Testis (tissue), 2 donors: ENCODE measurements around the gene TMOD3.
"Not testable (repeated sequence)": the region's sequence is repeated elsewhere in the genome, so short reads cannot be mapped to it uniquely, and the experiment has no call there.

Source experiments
- POLR2A ChIP-seq: fragments of 450-650 bp; IDR thresholded peaks from one replicate; pipeline ENCODE4 v1.6.1; 2017; ENCODE audit warnings: antibody characterized with exemption, mild to moderate bottlenecking, moderate library complexity
- TF ChIP-seq, protein P1 (sequence below), 3 experiments: fragments of 450-650 bp in 2 of 3; fragments of 200-600 bp in 1 of 3; sonication (generic) in 1 of 3; IDR thresholded peaks; one replicate each; pipeline ENCODE4 v1.5.1; 2016 to 2019; ENCODE audit warnings: antibody characterized with exemption in 3 of 3, mild to moderate bottlenecking in 2 of 3, moderate library complexity in 1 of 3

DNA sequence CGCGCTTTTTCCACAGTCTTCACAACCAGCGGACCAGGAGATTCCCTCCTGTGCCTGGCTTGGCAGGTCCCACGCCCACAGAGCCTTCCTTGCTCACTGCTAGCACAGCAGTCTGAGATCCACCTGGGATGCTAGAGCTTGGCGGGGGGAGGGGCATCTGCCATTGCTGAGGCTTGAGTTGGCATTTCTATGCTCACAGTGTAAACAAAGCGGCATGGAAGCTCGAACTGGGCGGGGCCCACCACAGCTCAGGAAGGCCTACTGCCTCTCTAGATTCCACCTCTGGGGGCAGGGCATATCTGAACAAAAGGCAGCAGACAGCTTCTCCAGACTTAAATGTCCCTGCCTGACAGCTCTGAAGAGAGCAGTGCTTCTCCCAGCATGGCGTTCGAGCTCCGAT, 42.3 kb upstream of the TMOD3 start:
- TF ChIP-seq POLR2A, result not testable (repeated sequence)
- TF ChIP-seq, protein P1, sequence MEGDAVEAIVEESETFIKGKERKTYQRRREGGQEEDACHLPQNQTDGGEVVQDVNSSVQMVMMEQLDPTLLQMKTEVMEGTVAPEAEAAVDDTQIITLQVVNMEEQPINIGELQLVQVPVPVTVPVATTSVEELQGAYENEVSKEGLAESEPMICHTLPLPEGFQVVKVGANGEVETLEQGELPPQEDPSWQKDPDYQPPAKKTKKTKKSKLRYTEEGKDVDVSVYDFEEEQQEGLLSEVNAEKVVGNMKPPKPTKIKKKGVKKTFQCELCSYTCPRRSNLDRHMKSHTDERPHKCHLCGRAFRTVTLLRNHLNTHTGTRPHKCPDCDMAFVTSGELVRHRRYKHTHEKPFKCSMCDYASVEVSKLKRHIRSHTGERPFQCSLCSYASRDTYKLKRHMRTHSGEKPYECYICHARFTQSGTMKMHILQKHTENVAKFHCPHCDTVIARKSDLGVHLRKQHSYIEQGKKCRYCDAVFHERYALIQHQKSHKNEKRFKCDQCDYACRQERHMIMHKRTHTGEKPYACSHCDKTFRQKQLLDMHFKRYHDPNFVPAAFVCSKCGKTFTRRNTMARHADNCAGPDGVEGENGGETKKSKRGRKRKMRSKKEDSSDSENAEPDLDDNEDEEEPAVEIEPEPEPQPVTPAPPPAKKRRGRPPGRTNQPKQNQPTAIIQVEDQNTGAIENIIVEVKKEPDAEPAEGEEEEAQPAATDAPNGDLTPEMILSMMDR (IDR thresholded peaks at IDR 0.05), result not testable (repeated sequence)
